T47D (cell line): ENCODE data around the gene LPA.
"Not testable (repeated sequence)": the region's sequence is repeated elsewhere in the genome, so short reads cannot be mapped to it uniquely, and the experiment has no call there.

Source experiments
- DNase-seq, 2 experiments: peaks; one replicate each; pipeline versions ENCODE4 v3.0.0 to v3.0.0-alpha.2; 2011 to 2012; ENCODE audit warnings: low read depth in 1 of 2, low spot score in 1 of 2
- JUND ChIP-seq: IDR thresholded peaks from 2 replicates; pipeline ENCODE4 v1.6.1; 2012; ENCODE audit warnings: low read depth
- in situ Hi-C: cut with HindIII; loops from 2 replicates; pipeline ENCODE4 v1.10.0; 2016; ENCODE audit warnings: low sequenced_read_pairs, low pct_unique_long_range_greater_than_20kb

Gene LPA

GRCh38 chr6:160664198-160664597 is at the start of gene LPA:
Gene LPA, minus strand, starts transcription at chr6:160664275. Its CDS starts 61 bp downstream, at chr6:160664214.
- DNase-seq, in situ Hi-C loops: not testable (repeated sequence)

GRCh38 chr6:160708993-160709392 is 44.9 kb upstream of the LPA start:
- in situ Hi-C loops, DNase-seq: not testable (repeated sequence)

- DNase-seq, in situ Hi-C loops: not testable (repeated sequence)
Measured at GRCh38 chr6:160704688-160705087, 40.6 kb upstream of the LPA start.

- in situ Hi-C loops, DNase-seq: not testable (repeated sequence)
Measured at GRCh38 chr6:160701918-160702680, 38.0 kb upstream of the LPA start, which contains the start of gene PLG. Gene PLG, plus strand, starts transcription at chr6:160702244. Its CDS starts 61 bp downstream, at chr6:160702305.

GRCh38 chr6:160697826-160698225 is 33.8 kb upstream of the LPA start:
- in situ Hi-C loops = no loop called here
- no peak for DNase-seq
- TF ChIP-seq JUND = no peak

GRCh38 chr6:160696884-160697283 is 32.8 kb upstream of the LPA start:
- DNase-seq, in situ Hi-C loops: not testable (repeated sequence)

GRCh38 chr6:160695622-160696021 is 31.5 kb upstream of the LPA start:
- in situ Hi-C loops = not testable (repeated sequence)

GRCh38 chr6:160695025-160695424 is 30.9 kb upstream of the LPA start:
- in situ Hi-C loops, DNase-seq: not testable (repeated sequence)

More at GRCh38 chr6:160695622-160696021, 31.5 kb upstream of the LPA start:
- DNase-seq = not testable (repeated sequence)

GRCh38 chr6:160692369-160692959 is 28.4 kb upstream of the LPA start:
- in situ Hi-C loops = no loop called here
- no peak for TF ChIP-seq JUND

GRCh38 chr6:160691617-160692016 is 27.5 kb upstream of the LPA start:
- in situ Hi-C loops = no loop called here
- no peak for TF ChIP-seq JUND
- DNase-seq = no peak

More at GRCh38 chr6:160692369-160692959, 28.4 kb upstream of the LPA start:
- DNase-seq = no peak

- in situ Hi-C loops = no loop called here
Measured at GRCh38 chr6:160690458-160690857, 26.4 kb upstream of the LPA start.

GRCh38 chr6:160685762-160686450 is 21.8 kb upstream of the LPA start:
- no peak for DNase-seq
- TF ChIP-seq JUND = no peak
- in situ Hi-C loops = no loop called here

More at GRCh38 chr6:160690458-160690857, 26.4 kb upstream of the LPA start:
- TF ChIP-seq JUND = no peak
- no peak for DNase-seq

- DNase-seq, in situ Hi-C loops: not testable (repeated sequence)
Measured at GRCh38 chr6:160685101-160685761, 21.2 kb upstream of the LPA start.
